ENCODE data around the gene PRR18.
"Not testable (repeated sequence)": the region's sequence is repeated elsewhere in the genome, so short reads cannot be mapped to it uniquely, and the experiment has no call there.

Gene PRR18

GRCh38 chr6:166308033-166308768 is at the start of gene PRR18:
TSS of gene PRR18 (minus strand) at chr6:166308392. CDS start at chr6:166308142, 250 bp downstream.
- DNase-seq = peak; percentile 56

DNA sequence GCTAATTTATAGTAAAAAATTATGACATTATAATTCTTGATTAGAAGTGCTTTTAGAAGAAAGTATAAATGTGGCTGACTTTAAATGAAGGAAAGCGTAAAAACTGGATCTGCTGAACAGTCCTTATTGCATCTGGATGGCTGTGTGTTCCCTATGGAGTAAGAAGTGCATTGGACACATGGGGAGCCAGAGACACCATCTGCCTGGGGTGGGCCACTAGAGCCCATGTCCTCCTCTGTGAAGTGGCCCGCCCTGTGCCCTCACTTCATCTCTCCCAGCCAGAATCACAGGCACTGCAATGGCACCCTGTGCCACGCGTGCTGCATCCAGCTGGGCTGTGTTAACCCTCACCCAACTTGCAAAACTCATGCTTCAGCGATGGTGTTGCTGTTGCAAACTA is 47.4 kb upstream of the PRR18 start:
- no peak for DNase-seq

GRCh38 chr6:166354965-166355364 is 46.8 kb upstream of the PRR18 start:
- DNase-seq = no peak

DNA sequence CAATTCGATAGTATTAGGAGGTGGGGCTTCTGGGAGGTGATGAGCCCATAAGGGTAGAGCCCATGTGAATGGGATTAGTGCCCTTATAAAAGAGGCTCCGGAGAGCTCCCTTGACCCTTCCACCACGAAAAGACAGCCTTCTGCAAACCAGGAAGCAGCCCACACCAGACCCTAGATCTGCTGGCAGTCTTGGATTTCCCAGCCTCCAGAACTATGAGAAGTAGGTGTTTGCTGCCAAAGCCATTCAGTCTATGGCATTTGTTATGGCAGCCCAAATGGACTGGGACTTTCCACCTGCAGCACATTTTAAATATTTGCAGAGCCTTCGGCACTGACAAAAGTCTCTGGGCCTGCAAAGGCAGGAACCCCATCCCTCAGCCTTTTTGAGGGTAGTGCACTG is 46.0 kb upstream of the PRR18 start:
- no peak for DNase-seq

GRCh38 chr6:166353507-166353906 is 45.3 kb upstream of the PRR18 start:
- DNase-seq = no peak

DNA sequence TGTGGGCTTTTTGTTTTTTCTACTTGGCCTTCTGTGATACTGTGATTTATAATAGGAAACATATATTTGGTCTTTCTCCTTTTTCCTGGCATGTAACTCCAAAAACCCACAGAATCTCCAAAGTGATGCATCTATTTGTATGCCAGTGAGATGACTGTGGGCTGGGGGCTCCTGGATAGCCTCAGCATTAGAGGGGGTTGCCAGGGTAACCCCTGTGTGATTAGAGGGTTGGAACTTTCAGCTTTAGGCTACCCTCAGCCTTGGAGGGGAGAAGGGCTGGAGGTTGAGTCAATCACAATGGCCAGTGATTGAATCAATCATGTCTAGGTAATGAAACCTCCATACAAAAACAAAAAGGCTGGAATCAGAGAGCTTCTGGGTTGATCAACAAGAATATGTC is 44.7 kb upstream of the PRR18 start:
- DNase-seq = no peak

- DNase-seq = no peak
Observed at GRCh38 chr6:166351715-166352285, 43.6 kb upstream of the PRR18 start.

- no peak for DNase-seq
Observed at GRCh38 chr6:166348305-166348949, 40.2 kb upstream of the PRR18 start.

- DNase-seq = no peak
Observed at GRCh38 chr6:166346965-166347364, 38.8 kb upstream of the PRR18 start.

- no peak for DNase-seq
Observed at GRCh38 chr6:166346449-166346848, 38.3 kb upstream of the PRR18 start.

- DNase-seq = not testable (repeated sequence)
Observed at GRCh38 chr6:166345672-166346071, 37.5 kb upstream of the PRR18 start.

- DNase-seq = not testable (repeated sequence)
Observed at GRCh38 chr6:166344921-166345320, 36.7 kb upstream of the PRR18 start.

DNA sequence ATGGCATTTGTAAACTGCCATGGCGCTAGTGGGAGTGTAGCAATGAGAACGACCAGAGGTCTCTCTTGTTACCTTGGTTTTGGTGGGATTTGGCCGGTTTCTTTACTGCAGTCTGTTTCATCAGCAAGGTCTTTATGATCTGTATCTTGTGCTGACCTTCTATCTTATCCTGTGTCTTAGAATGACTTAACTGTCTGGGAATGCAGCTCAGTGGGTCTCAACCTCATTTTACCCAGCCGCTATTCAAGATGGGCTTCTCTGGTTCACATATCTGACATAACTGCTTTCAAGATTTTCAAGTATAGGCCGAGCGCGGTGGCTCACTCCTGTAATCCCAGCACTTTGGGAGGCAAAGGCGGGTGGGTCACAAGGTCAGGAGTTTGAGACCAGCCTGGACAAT is 36.0 kb upstream of the PRR18 start:
- no peak for DNase-seq

DNA sequence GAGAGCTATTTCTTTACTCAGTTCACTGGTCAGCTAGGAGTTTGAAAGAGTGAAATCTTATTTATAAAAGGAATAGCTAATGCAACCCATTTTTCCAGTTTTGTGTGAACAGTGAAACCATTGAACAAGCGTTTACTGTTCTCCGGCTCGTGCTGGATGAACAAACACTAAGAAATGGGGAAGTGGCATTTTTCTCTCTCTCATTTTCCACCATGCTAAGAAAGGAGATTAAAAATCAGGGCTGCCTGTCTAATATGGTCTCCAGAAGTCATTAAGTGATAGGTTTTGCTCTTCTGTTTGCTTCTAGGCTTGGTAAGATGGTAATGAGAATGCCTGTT is 34.9 kb upstream of the PRR18 start:
- DNase-seq = no peak

GRCh38 chr6:166342349-166343149 is 34.4 kb upstream of the PRR18 start, which contains the start of gene SFT2D1:
TSS of gene SFT2D1 (minus strand) at chr6:166342545. CDS start at chr6:166342481, 64 bp downstream.
- peak; percentile 93 for DNase-seq

DNA sequence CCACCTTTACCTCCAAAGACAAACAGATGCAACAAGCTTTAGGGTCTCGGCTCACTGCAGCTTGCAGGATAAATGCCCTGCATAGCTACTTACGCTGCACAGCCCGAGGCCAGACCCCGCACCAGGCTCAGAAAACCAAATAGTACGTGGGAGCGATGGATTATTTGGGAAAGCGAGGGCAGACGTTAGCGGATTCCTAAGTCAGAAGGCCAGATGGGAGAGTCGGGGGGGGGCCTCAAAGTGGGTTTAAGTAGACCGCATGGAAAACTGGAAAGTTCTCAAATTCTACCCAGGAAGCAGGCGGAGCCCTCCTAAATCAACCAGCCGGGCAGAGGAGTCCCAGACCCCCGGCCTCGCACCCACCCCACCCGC is 33.8 kb upstream of the PRR18 start:
- no peak for DNase-seq

GRCh38 chr6:166341464-166341863 is 33.3 kb upstream of the PRR18 start:
- no peak for DNase-seq

GRCh38 chr6:166338854-166339253 is 30.7 kb upstream of the PRR18 start:
- DNase-seq = no peak

GRCh38 chr6:166336847-166337246 is 28.7 kb upstream of the PRR18 start:
- DNase-seq = no peak

DNA sequence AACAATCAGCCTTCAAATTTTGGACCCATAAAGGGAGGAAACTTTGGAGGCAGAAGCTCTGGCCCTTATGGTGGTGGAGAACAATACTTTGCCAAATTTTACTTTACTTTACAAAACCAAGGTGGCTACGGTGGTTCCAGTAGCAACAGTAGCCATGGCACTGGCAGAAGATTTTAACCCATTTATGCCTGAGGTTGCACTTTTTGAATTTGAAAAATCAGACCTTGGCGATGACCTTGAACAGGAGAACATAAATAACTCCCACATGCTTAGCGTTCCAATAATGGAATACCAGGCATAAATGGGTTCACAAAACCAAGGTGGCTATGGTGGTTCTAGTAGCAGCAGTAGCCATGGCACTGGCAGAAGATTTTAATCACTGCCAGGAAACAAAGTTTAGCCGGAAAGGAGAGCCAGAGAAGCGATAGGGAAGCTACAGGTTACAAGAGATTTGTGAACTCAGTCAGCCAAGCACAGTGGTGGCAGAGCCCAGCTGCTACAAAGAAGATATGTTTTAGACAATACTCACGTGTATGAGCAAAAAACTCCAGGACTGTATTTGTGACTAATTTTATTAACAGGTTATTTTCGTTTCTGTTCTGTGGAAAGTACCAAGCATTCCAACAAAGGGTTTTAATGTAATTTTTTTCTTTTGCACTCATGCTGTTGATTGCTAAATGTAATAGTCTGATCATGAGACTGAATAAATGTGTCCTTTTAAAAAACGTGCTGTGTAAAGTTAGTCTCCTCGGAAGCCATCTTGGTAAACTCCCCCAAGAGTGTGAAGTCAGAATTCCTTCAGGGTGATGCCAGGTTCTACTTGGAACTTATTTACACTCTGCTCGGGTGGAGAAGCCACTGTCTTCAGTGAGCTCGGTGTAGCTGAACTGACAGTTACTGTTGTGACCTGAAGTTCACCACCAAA is 27.4 kb upstream of the PRR18 start:
- DNase-seq = no peak

GRCh38 chr6:166334878-166335277 is 26.7 kb upstream of the PRR18 start:
- DNase-seq = no peak

Data from right forelimb (tissue), 1 donor.